ENCODE data around the gene TP53INP2.
"Not testable (repeated sequence)": the region's sequence is repeated elsewhere in the genome, so short reads cannot be mapped to it uniquely, and the experiment has no call there.

TP53INP2 gene, protein sequence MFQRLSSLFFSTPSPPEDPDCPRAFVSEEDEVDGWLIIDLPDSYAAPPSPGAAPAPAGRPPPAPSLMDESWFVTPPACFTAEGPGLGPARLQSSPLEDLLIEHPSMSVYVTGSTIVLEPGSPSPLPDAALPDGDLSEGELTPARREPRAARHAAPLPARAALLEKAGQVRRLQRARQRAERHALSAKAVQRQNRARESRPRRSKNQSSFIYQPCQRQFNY

DNA sequence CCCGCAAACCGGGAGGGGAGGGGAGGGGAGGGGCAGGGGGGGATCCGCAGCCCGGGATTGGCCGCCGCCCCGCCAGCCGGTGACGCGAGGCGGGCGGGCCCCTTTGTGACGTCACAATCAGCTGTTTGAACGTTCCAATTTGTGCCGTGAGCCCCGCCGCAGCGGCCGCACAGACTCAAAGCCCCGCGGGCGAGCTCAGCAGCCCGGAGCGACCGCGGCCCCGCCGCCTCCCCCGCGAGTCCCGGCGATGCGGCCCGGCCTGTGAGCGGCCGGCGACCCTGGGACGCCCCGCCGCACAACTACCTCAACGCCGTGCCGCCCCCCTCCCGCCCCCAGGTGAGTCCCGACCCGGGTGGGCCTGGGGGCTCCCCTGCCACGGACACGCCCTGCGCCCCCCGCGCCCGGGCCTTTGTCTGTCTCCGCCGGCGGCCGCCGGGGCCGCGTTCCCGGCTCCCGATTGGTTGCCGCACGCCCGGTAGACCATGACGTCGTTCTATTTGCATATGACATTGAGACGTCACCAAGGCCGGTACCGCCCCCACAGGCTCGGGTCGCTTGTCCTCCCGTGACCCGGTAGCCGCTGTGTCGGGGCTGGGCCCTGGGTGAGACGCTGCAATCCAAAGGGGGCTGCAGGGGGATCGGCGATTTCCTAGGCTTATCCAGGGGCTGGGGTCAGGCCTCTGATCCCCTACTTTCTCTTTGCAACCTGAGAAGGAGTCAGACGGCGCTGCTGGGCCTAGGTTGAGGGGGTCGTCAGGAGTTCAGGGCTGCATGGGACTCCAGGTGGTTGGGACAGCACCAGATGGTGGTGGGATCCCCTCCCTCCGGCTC lies at the start of gene TP53INP2:
Gene TP53INP2, plus strand, starts transcription at position 168 of the 831 bp plus-strand sequence. CDS start 4,396 bp downstream, outside the sequence.
- H3K9me2 ChIP-seq (ENCODE audit: low read depth, low read length): no peaks in the 10 kb centered on the region
- H3K36me3 ChIP-seq (ENCODE audit: insufficient read depth, low read length): no peaks in the 10 kb centered on the region
- H3K9ac ChIP-seq (ENCODE audit: low read length): peak within 1 kb of the TSS; percentile 74
- peak within 1 kb of the TSS; percentile 80 for H3K4me3 ChIP-seq (ENCODE audit: low read depth, low read length, poor library complexity, severe bottlenecking)
- no peaks in the 10 kb centered on the region for H3K79me2 ChIP-seq (ENCODE audit: insufficient read depth, low read length)
- peak within 1 kb of the TSS; percentile 62 for H3K27ac ChIP-seq (ENCODE audit: low read depth, low read length, poor library complexity, severe bottlenecking)
- peak within 1 kb of the TSS; percentile 75; the same call in 1 of the 2 replicates for H2AFZ ChIP-seq (ENCODE audit: low read length)
- no peaks in the 10 kb centered on the region for H3K27me3 ChIP-seq (ENCODE audit: insufficient read depth, low read length)
- H3K9me3 ChIP-seq (ENCODE audit: low read length): no peaks in the 10 kb centered on the region
- peaks cover 22% of the 10 kb centered on the region for H3K4me1 ChIP-seq (ENCODE audit: insufficient read depth, low read length, severe bottlenecking)
- TF ChIP-seq EZH2 (IDR thresholded peaks at IDR 0.05; ENCODE audit: borderline replicate concordance, low read length): no peak
- TF ChIP-seq, protein P1, sequence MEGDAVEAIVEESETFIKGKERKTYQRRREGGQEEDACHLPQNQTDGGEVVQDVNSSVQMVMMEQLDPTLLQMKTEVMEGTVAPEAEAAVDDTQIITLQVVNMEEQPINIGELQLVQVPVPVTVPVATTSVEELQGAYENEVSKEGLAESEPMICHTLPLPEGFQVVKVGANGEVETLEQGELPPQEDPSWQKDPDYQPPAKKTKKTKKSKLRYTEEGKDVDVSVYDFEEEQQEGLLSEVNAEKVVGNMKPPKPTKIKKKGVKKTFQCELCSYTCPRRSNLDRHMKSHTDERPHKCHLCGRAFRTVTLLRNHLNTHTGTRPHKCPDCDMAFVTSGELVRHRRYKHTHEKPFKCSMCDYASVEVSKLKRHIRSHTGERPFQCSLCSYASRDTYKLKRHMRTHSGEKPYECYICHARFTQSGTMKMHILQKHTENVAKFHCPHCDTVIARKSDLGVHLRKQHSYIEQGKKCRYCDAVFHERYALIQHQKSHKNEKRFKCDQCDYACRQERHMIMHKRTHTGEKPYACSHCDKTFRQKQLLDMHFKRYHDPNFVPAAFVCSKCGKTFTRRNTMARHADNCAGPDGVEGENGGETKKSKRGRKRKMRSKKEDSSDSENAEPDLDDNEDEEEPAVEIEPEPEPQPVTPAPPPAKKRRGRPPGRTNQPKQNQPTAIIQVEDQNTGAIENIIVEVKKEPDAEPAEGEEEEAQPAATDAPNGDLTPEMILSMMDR (IDR thresholded peaks at IDR 0.05; ENCODE audit: low read length): no peak
- H3K4me2 ChIP-seq (ENCODE audit: low read length): peak within 1 kb of the TSS; percentile 92
- no peaks in the 10 kb centered on the region for H3F3A ChIP-seq (ENCODE audit: insufficient read depth, low read length)
- no peaks in the 10 kb centered on the region for H4K20me1 ChIP-seq (ENCODE audit: insufficient read depth, low read length)

DNA sequence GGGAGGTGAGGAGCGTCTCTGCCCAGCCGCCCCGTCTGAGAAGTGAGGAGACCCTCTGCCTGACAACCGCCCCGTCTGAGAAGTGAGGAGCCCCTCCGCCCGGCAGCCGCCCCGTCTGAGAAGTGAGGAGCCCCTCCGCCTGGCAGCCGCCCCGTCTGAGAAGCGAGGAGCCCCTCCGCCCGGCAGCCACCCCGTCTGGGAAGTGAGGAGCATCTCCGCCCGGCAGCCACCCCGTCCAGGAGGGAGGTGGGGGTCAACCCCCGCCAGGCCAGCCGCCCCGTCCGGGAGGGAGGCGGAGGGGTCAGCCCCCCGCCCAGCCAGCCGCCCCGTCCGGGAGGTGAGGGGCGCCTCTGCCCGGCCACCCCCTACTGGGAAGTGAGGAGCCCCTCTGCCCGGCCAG lies 45.5 kb upstream of the TP53INP2 start:
- not testable (repeated sequence) for H3K36me3 ChIP-seq (ENCODE audit: insufficient read depth, low read length); H3K9me2 ChIP-seq (ENCODE audit: low read depth, low read length); H3K4me2 ChIP-seq (ENCODE audit: low read length); H3K9me3 ChIP-seq (ENCODE audit: low read length); H3K4me1 ChIP-seq (ENCODE audit: insufficient read depth, low read length, severe bottlenecking); H4K20me1 ChIP-seq (ENCODE audit: insufficient read depth, low read length); H2AFZ ChIP-seq (ENCODE audit: low read length); H3F3A ChIP-seq (ENCODE audit: insufficient read depth, low read length); H3K9ac ChIP-seq (ENCODE audit: low read length); H3K79me2 ChIP-seq (ENCODE audit: insufficient read depth, low read length); H3K27me3 ChIP-seq (ENCODE audit: insufficient read depth, low read length); H3K4me3 ChIP-seq (ENCODE audit: low read depth, low read length, poor library complexity, severe bottlenecking); H3K27ac ChIP-seq (ENCODE audit: low read depth, low read length, poor library complexity, severe bottlenecking)

DNA sequence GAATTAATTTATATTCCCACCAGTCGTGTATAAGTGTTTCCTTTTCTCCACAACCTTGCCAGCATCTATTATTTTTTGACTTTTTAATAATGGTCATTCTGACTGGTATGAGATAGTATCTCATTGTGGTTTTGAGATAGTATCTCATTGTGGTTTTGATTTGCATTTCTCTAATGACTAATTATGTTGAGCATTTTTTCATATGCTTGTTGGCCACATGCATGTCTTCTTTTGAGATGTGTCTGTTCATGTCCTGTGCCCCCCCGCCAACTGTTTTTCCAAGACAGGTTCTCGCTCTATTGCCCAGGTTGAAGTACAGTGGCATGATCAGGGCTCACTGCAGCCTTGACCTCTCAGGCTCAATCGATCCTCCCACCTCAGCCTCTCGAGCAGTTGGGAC lies 42.3 kb upstream of the TP53INP2 start:
- H3K27ac ChIP-seq (ENCODE audit: low read depth, low read length, poor library complexity, severe bottlenecking); H3F3A ChIP-seq (ENCODE audit: insufficient read depth, low read length); H3K9me2 ChIP-seq (ENCODE audit: low read depth, low read length); H3K9me3 ChIP-seq (ENCODE audit: low read length); H3K4me1 ChIP-seq (ENCODE audit: insufficient read depth, low read length, severe bottlenecking); H4K20me1 ChIP-seq (ENCODE audit: insufficient read depth, low read length); H3K79me2 ChIP-seq (ENCODE audit: insufficient read depth, low read length); H3K36me3 ChIP-seq (ENCODE audit: insufficient read depth, low read length); H3K27me3 ChIP-seq (ENCODE audit: insufficient read depth, low read length); H3K4me2 ChIP-seq (ENCODE audit: low read length); H2AFZ ChIP-seq (ENCODE audit: low read length); H3K4me3 ChIP-seq (ENCODE audit: low read depth, low read length, poor library complexity, severe bottlenecking); H3K9ac ChIP-seq (ENCODE audit: low read length): not testable (repeated sequence)

DNA sequence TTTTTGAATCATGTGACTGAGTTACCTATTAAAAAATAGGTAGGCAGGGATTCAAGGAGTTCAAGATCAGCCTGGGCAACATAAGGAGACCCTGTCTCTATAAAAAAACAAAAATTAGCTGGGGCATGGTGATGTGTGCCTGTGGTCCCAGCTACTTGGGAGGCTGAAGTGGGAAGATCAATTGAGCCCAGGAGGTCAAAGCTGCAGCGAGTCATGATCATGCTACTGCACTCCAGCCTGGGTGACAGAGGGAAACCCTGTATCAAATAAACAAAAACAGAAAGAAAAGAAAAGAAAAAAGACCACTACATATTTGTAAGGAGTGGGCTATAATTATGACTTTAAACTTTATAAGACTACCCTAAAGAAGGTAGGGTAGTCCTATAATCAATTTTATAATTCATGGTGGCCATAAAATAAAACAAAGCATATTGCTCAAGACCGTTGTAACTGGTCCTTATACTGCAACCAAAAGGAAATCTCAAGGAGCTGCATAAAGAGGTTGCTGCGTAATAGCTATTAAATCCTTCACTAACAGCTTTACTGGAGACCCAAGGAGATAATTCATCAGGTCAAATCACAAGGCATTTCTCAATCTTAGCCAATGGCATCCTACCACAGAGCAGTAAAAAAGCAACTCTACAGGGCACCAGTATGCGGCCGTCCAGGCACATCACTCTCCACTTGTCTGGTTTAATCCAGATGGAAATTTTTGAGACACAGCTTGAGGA lies 40.8 kb upstream of the TP53INP2 start:
- Histone ChIP-seq H3K27me3 (ENCODE audit: insufficient read depth, low read length) (no peaks in the 10 kb centered on the region), H3K4me3 (ENCODE audit: low read depth, low read length, poor library complexity, severe bottlenecking) (no peak overlapping the region), H3K9me3 (ENCODE audit: low read length) (no peaks in the 10 kb centered on the region), H4K20me1 (ENCODE audit: insufficient read depth, low read length) (no peaks in the 10 kb centered on the region), H3K36me3 (ENCODE audit: insufficient read depth, low read length) (no peaks in the 10 kb centered on the region), H3K27ac (ENCODE audit: low read depth, low read length, poor library complexity, severe bottlenecking) (no peak overlapping the region), H3K9me2 (ENCODE audit: low read depth, low read length) (no peaks in the 10 kb centered on the region), H3K79me2 (ENCODE audit: insufficient read depth, low read length) (0 out of 2 replicates have a peak, but pooled peaks cover 6% of the 10 kb centered on the region), H3K4me1 (ENCODE audit: insufficient read depth, low read length, severe bottlenecking) (no peaks in the 10 kb centered on the region), H3K4me2 (ENCODE audit: low read length) (no peak overlapping the region), H3K9ac (ENCODE audit: low read length) (no peak overlapping the region), H3F3A (ENCODE audit: insufficient read depth, low read length) (no peaks in the 10 kb centered on the region), H2AFZ (ENCODE audit: low read length) (no peak overlapping the region)
- TF ChIP-seq, protein P1 (IDR thresholded peaks at IDR 0.05; ENCODE audit: low read length): no peak
- TF ChIP-seq EZH2 (IDR thresholded peaks at IDR 0.05; ENCODE audit: borderline replicate concordance, low read length): no peak

DNA sequence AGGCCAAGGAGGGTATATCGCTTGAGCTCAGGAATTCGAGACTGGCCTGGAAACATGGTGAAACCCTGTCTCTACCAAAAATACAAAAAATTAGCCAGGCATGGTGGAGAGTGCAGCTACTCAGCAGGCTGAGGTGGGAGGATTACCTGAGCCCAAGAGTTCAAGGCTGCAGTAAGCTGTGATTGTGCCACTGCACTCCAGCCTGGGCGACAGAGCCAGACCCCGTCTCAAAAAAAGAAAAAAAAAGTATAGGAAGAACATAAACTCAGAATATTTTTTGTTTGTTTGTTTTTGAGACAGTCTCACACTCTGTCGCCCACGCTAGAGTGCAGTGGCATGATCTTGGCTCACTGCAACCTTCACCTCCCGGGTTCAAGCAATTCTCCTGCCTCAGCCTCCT lies 39.4 kb upstream of the TP53INP2 start:
- H3K36me3 ChIP-seq (ENCODE audit: insufficient read depth, low read length); H3F3A ChIP-seq (ENCODE audit: insufficient read depth, low read length); H3K4me3 ChIP-seq (ENCODE audit: low read depth, low read length, poor library complexity, severe bottlenecking); H3K4me2 ChIP-seq (ENCODE audit: low read length); H3K4me1 ChIP-seq (ENCODE audit: insufficient read depth, low read length, severe bottlenecking); H3K27me3 ChIP-seq (ENCODE audit: insufficient read depth, low read length); H2AFZ ChIP-seq (ENCODE audit: low read length); H3K27ac ChIP-seq (ENCODE audit: low read depth, low read length, poor library complexity, severe bottlenecking); H4K20me1 ChIP-seq (ENCODE audit: insufficient read depth, low read length); H3K9me3 ChIP-seq (ENCODE audit: low read length); H3K79me2 ChIP-seq (ENCODE audit: insufficient read depth, low read length); H3K9me2 ChIP-seq (ENCODE audit: low read depth, low read length); H3K9ac ChIP-seq (ENCODE audit: low read length): not testable (repeated sequence)

Measured in OCI-LY1 (cell line).